IMR-90 (cell line): ENCODE measurements around the gene UST.

ENCODE experiments used
- BHLHE40 ChIP-seq: fragments of 150-350 bp; IDR thresholded peaks from 2 replicates; pipeline ENCODE4 v1.6.1; 2016; ENCODE audit warnings: mild to moderate bottlenecking, low read depth, low read length
- CEBPB ChIP-seq: IDR thresholded peaks from 2 replicates; pipeline ENCODE4 v1.6.1; 2012; ENCODE audit warnings: low read depth, low read length, improper control_type of control experiment
- ELK1 ChIP-seq: fragments of 150-350 bp; IDR thresholded peaks from 2 replicates; pipeline ENCODE4 v1.6.1; 2016; ENCODE audit warnings: low read depth, mild to moderate bottlenecking, low read length, moderate library complexity, borderline replicate concordance
- POLR2A ChIP-seq: IDR thresholded peaks from 2 replicates; pipeline ENCODE4 v1.6.1; 2012; ENCODE audit warnings: mild to moderate bottlenecking, low read depth, low read length
- TF ChIP-seq, protein P1 (sequence below): conservative IDR thresholded peaks from 2 replicates; pipeline ENCODE4 v1.5.1; 2012; ENCODE audit warnings: mild to moderate bottlenecking, low read depth, low read length, improper control_type of control experiment

DNA sequence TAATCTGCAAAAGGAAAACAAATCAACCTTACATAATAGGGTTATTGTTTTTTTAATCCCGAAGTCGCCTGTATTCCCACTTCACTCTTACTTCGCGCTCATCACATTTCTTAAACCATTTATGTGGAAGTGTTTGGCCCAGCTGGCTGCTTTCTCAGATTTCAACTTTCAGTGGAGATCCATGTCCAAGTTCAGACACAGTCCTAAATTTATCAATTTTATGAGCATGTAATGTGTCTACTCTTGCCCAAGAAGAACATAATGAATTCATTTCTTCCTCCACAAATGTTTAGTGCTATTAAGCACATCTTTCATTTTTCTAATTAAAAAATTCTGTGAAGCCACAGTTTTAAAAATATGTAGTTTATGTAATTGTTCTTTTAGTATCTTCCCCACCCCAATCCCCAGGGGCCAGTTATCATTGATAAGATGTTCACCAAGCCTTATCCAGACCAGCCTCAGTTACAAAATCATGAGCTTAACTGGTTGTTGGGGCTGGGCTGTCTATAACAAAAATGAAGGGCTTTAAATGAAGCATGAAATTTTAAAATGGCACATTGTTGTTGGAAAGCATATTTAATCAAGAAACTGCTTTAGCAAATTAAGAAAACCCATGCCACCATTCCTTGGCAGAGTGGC, 151.7 kb downstream of the UST start:
- TF ChIP-seq, protein P1, sequence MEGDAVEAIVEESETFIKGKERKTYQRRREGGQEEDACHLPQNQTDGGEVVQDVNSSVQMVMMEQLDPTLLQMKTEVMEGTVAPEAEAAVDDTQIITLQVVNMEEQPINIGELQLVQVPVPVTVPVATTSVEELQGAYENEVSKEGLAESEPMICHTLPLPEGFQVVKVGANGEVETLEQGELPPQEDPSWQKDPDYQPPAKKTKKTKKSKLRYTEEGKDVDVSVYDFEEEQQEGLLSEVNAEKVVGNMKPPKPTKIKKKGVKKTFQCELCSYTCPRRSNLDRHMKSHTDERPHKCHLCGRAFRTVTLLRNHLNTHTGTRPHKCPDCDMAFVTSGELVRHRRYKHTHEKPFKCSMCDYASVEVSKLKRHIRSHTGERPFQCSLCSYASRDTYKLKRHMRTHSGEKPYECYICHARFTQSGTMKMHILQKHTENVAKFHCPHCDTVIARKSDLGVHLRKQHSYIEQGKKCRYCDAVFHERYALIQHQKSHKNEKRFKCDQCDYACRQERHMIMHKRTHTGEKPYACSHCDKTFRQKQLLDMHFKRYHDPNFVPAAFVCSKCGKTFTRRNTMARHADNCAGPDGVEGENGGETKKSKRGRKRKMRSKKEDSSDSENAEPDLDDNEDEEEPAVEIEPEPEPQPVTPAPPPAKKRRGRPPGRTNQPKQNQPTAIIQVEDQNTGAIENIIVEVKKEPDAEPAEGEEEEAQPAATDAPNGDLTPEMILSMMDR, result no peak
- TF ChIP-seq BHLHE40 (no peak), CEBPB (no peak), POLR2A (no peak), ELK1 (no peak)
